Measurements from ENCODE around the gene AP2S1.
"Not testable (repeated sequence)": the region's sequence is repeated elsewhere in the genome, so short reads cannot be mapped to it uniquely, and the experiment has no call there.

Gene AP2S1

GRCh38 chr19:46850228-46851203 lies at the start of gene AP2S1:
TSS of gene AP2S1 (minus strand) at chr19:46850846. CDS start at chr19:46850766, 80 bp downstream.
- DNase-seq: peak; percentile 98

- no peak for DNase-seq
Measured at GRCh38 chr19:46900341-46900740, 49.7 kb upstream of the AP2S1 start.

- DNase-seq: no peak
Measured at GRCh38 chr19:46898731-46899130, 48.1 kb upstream of the AP2S1 start.

- DNase-seq: no peak
Measured at GRCh38 chr19:46896076-46896794, 45.6 kb upstream of the AP2S1 start.

- DNase-seq: no peak
Measured at GRCh38 chr19:46892252-46893179, 41.9 kb upstream of the AP2S1 start.

GRCh38 chr19:46890423-46891170 lies 40.0 kb upstream of the AP2S1 start:
- DNase-seq: peak; percentile 93

- DNase-seq: no peak
Measured at GRCh38 chr19:46887240-46887782, 36.7 kb upstream of the AP2S1 start.

- DNase-seq: no peak
Measured at GRCh38 chr19:46886546-46887239, 36.0 kb upstream of the AP2S1 start.

- no peak for DNase-seq
Measured at GRCh38 chr19:46885411-46885810, 34.8 kb upstream of the AP2S1 start.

GRCh38 chr19:46882751-46883150 lies 32.1 kb upstream of the AP2S1 start:
- not testable (repeated sequence) for DNase-seq

- no peak for DNase-seq
Measured at GRCh38 chr19:46882034-46882433, 31.4 kb upstream of the AP2S1 start.

GRCh38 chr19:46881092-46881491 lies 30.4 kb upstream of the AP2S1 start:
- DNase-seq: no peak

GRCh38 chr19:46880431-46880830 lies 29.8 kb upstream of the AP2S1 start:
- no peak for DNase-seq

- peak; percentile 89 for DNase-seq
Measured at GRCh38 chr19:46878613-46879375, 28.1 kb upstream of the AP2S1 start.

- no peak for DNase-seq
Measured at GRCh38 chr19:46875657-46876056, 25.0 kb upstream of the AP2S1 start.

- no peak for DNase-seq
Measured at GRCh38 chr19:46875234-46875633, 24.6 kb upstream of the AP2S1 start.

GRCh38 chr19:46872967-46873366 lies 22.3 kb upstream of the AP2S1 start:
- DNase-seq: no peak

GRCh38 chr19:46871173-46871572 lies 20.5 kb upstream of the AP2S1 start:
- DNase-seq: not testable (repeated sequence)

- no peak for DNase-seq
Measured at GRCh38 chr19:46868025-46868802, 17.6 kb upstream of the AP2S1 start.

Data from HCEC 1CT (cell line).